Calu3 (cell line): ENCODE measurements around the gene MALT1. TPM values are rescaled to one million over a fixed set of nuclear protein-coding genes. Genes with fewer than 3 reads are reported as not detected.

Source experiments
- BruUV-seq: library from RNA; stranded (reverse); fragments of 400-500 nt; replicated peaks from 2 replicates; lab custom pipeline; 2021; lab: Mats Ljungman, UMichigan
- CTCF ChIA-PET: fragments of 300-600 bp; sonication (Branson Sonifier 250); formaldehyde crosslinking; loops from one replicate; lab custom pipeline; 2022; ENCODE audit warnings: antibody characterized with exemption; lab: Charles Lee
- DNase-seq: peaks from one replicate; pipeline ENCODE4 v3.0.0; 2022
- H3K27ac Mint-ChIP-seq: one replicate; pipeline ENCODE4 v1.8.0; 2022; ENCODE audit warnings: mixed read lengths; ENCODE audit not compliant: unreplicated experiment
- H3K27me3 Mint-ChIP-seq: one replicate; pipeline ENCODE4 v1.8.0; 2022; ENCODE audit warnings: mixed read lengths; ENCODE audit not compliant: unreplicated experiment
- H3K36me3 Mint-ChIP-seq: one replicate; pipeline ENCODE4 v1.8.0; 2022; ENCODE audit warnings: mild to moderate bottlenecking, moderate library complexity, mixed read lengths; ENCODE audit not compliant: insufficient read depth, unreplicated experiment
- H3K4me1 Mint-ChIP-seq: one replicate; pipeline ENCODE4 v1.8.0; 2022; ENCODE audit warnings: mild to moderate bottlenecking, low read depth, mixed read lengths; ENCODE audit not compliant: unreplicated experiment
- H3K4me3 Mint-ChIP-seq: one replicate; pipeline ENCODE4 v1.8.0; 2022; ENCODE audit warnings: mild to moderate bottlenecking, low read depth, moderate library complexity, mixed read lengths; ENCODE audit not compliant: unreplicated experiment
- H3K9me3 Mint-ChIP-seq: one replicate; pipeline ENCODE4 v1.8.0; 2022; ENCODE audit warnings: low read depth, mixed read lengths; ENCODE audit not compliant: unreplicated experiment
- CTCF ChIP-seq: fragments of 200-600 bp; IDR thresholded peaks from one replicate; pipeline ENCODE4 v1.8.0; 2022; ENCODE audit warnings: antibody characterized with exemption; ENCODE audit not compliant: unreplicated experiment
- intact Hi-C: fragments of 100-400 bp; cut with micrococcal nuclease; formaldehyde crosslinking; loops from one replicate; pipeline ENCODE4 v1.10.0; 2022; ENCODE audit not compliant: unreplicated experiment
- total RNA-seq: library from RNA; stranded (reverse); gene quantifications from 2 replicates; pipeline ENCODE4 v1.2.3, GENCODE V29; 2022

MALT1 gene
- total RNA-seq, 1 experiment from 2014 or later, result 37.6 TPM

DNA sequence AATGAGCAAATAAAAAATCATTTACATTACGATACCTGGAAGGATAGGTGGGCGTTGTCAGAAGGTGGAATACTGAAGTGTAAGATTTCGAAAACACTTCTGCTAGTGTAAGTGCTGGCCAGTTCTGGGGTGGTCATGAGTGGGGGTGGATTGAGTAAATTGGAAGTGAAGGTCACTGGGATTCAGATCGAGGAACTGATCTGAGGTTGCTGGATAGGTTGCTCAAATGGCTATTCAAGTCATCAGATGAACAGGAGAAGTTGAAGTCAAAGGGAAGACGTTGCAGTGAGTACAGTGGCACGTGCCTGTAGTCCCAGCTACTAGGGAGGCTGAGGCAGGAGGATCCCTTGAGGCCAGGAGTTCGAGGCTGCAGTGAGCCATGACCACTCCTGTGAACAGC, 95.7 kb downstream of the MALT1 start:
- Mint-ChIP-seq H3K4me1 (no peaks in the 10 kb centered on the region), H3K36me3 (no peaks in the 10 kb centered on the region), H3K27me3 (peaks cover 27% of the 10 kb centered on the region), H3K27ac (no peak overlapping the region), H3K9me3 (no peaks in the 10 kb centered on the region), H3K4me3 (no peak overlapping the region)
- CTCF ChIA-PET, result interaction anchor here (0.6 kb wide), 1 partner anchor 267 kb away, joined by 4 read pairs; no protein-coding TSS in a partner anchor
- no TSS peak for BruUV-seq
- no peak for TF ChIP-seq CTCF
- intact Hi-C loops, result loop anchor here (10.0 kb wide), 1 partner anchor 272 kb away; no protein-coding TSS in a partner anchor
- no peak for DNase-seq

DNA sequence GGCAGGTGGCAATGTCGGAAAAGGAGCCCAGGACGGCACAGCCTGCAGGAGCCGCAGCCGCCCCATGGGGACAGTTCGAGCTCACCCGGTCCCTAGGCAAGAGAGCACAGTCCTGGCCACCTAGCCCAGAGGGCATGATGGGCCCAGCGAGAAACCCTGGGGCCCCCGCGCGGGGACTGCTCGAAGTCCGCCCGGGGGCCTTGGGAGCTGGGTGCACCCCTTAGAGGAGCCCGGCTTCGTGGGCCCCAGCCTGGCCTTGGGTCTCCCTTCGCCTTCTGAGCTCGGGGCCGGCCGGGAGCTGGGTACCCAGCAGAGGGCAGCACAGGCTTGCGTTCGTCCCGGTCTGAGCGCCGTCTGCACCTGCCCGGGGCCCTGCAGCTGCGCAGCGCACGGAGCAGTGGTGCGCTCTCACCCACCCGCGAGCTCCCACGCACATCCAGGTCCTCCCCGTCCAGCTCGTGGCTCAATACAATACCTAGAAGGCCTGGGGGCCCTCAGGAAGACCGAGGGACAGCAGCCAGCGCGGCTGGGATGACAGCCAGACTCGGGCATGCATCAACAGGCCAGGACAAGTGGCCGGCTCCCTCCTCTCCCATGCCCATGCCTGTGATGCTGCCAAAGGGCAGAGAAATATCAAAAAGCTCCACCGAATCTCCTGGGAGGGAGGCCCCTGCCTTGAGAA, 97.2 kb downstream of the MALT1 start:
- Mint-ChIP-seq H3K36me3 (no peaks in the 10 kb centered on the region), H3K27ac (no peak overlapping the region)
- CTCF ChIA-PET, result interaction anchor here (0.6 to 1.3 kb wide), 13 partner anchors 13 to 634 kb away, joined by 3 to 43 read pairs (median 4); partner anchors contain the start of gene ZNF532

DNA sequence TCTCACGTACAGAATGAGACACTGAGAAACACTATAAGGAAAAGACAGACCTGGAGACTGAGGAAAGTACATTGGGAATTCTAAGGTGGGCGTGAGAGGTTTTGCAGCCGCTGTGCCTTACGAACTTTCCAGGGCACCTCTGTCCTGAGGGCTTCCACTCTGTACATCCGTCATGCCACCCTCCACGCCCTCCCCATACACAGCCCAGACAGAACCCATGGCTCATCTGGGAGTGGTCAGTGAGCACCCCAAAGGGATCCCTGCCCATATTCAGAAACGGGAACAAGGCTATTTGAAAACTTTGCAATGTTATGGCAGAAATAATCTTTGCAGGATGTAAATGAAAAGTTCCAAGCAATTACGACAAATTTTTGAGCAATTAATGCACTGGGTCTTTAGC, 98.1 kb downstream of the MALT1 start:
- no peak for TF ChIP-seq CTCF
- no peak overlapping the region for H3K4me3 Mint-ChIP-seq
- H3K9me3 Mint-ChIP-seq, result no peaks in the 10 kb centered on the region
- CTCF ChIA-PET, result interaction anchor here (2.3 kb wide), 1 partner anchor 301 kb away, joined by 15 read pairs; no protein-coding TSS in a partner anchor
- H3K4me1 Mint-ChIP-seq, result no peaks in the 10 kb centered on the region
- H3K27me3 Mint-ChIP-seq, result peaks cover 27% of the 10 kb centered on the region
- DNase-seq, result no peak
- no TSS peak for BruUV-seq
- intact Hi-C loops, result loop anchor here (10.0 kb wide), 1 partner anchor 275 kb away; no protein-coding TSS in a partner anchor
- H3K27ac Mint-ChIP-seq, result no peak overlapping the region
- H3K36me3 Mint-ChIP-seq, result no peaks in the 10 kb centered on the region

More for the DNA sequence above, 97.2 kb downstream of the MALT1 start:
- Mint-ChIP-seq H3K4me1 (no peaks in the 10 kb centered on the region), H3K27me3 (peaks cover 27% of the 10 kb centered on the region), H3K4me3 (peak overlapping the region; percentile 67), H3K9me3 (no peaks in the 10 kb centered on the region)
- intact Hi-C loops, result loop anchor here (1.0 to 10.0 kb wide), 2 partner anchors 274 to 302 kb away; no protein-coding TSS in a partner anchor
- peak; percentile 90 for DNase-seq
- peak; percentile 85 for TF ChIP-seq CTCF
- BruUV-seq, result no TSS peak

GRCh38 chr18:58770601-58771000, 99.3 kb downstream of the MALT1 start:
- no TSS peak for BruUV-seq
- CTCF ChIA-PET, result interaction anchor here (0.6 to 2.3 kb wide), 2 partner anchors 300 to 306 kb away, joined by 3 to 15 read pairs; no protein-coding TSS in a partner anchor
- Mint-ChIP-seq H3K4me3 (no peak overlapping the region), H3K4me1 (no peaks in the 10 kb centered on the region), H3K36me3 (no peaks in the 10 kb centered on the region), H3K27me3 (peaks cover 16% of the 10 kb centered on the region), H3K27ac (no peak overlapping the region), H3K9me3 (no peaks in the 10 kb centered on the region)
- intact Hi-C loops, result no loop called here
- no peak for TF ChIP-seq CTCF
- DNase-seq, result no peak
